NCI-H1092 treated with DMSO at 0.1 percent for 48 hours (cell line): ENCODE measurements around the gene POR.
"Not testable (repeated sequence)": the region's sequence is repeated elsewhere in the genome, so short reads cannot be mapped to it uniquely, and the experiment has no call there.

Source experiments
- DNase-seq: peaks from one replicate; lab custom pipeline; 2025; lab: John Stamatoyannopoulos, UW

The POR gene

DNA sequence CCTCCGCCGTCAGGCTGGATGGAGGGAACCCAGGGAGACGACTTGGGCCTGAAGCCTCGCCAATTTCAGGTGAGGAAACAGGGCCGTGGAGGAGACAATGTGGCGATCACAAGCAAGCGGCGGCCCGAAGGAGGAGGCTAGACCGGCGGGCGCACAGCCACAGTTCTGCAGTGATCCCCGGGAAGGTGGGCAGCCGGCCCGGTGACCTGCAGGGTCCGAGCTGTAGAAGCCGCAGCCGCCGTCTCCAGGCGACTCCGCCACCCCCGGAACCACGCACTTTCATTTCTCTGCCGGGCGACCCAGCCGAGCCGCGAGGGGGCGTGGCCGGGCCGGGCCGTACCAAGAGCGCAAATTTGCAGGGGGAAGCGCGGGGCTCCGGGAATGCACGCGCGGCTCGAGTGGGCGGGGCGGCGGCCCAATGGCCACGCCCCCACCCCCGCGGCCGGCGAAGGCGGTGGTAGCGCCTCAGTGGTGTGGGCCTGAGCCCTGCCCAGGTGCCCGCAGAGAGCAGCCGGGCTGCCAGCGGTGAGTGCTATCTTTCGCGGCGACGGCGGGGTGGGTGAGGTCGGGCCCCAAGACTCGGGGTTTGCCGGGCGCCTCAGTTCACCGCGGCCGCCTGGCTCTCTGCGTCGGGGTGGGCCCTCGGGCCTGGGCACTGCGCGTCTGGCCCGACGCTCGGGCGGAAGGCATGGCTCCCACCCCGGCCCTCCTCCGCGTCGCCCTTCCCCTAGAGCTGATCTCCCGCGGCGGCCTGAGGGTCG lies at the start of gene POR:
Gene POR (plus strand): TSS at position 501 of the 761 bp plus-strand sequence. CDS start 38,847 bp downstream, outside the sequence.
- DNase-seq = peak; percentile 96

DNA sequence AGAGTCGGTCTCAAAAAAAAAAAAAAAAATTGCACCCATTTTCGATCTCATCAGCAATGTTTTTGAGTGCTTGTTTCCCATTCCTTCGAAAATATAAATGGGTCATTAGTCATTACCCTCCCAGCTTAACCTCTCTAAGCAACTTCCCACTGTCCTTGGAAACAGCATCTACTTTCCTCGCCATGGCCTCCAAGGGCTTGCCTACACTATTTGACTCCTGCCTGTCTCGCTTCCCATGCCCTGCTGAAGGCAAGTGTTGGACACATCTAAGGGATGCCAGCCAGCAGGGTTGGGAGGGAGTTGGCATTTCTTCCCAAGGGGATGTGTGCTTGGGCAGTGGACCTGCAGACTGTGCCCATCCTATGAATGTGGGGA lies 48.9 kb upstream of the POR start:
- peak; percentile 63 for DNase-seq

DNA sequence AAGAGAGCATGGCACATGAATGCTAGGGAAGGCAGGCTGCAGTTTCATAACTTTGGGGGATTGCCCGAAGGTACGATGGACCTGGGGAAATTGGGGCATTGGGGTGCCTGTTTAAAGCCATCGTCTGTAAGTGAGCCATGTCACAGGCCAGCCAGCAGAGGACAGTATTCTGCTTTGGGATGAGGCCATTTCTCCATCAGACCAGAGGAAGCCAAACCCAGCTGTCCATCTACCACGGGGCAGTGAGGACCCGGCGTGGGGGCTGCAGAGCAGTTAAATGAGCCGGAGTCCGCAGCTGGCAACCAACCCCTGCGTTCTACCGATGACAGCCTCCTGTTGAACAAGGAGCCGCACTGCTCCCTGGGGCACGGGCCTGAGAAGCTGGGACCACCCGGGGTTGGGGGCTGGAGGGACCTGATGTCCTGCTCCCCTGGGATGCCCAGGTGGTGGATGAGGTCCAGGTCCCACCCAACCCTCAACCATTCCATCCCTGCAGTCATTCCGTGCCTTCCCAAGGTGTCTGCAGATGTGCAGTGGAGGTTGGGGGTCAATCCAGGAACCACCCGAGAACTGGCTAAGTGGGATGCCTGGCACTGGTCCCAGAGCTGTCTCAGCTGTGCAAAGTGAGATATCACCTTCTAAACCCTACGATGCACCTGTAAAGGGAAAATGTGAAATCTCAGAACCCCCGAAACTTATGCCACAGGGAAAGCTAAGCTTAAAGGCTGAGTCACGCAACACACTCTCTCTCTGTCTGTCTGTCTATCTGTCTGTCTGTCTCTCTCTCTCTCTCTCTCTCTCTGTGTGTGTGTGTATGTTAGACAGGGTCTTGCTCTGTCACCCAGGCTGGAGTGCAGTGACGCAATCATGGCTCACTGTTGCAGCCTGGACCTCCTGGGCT lies 48.2 kb upstream of the POR start:
- DNase-seq = peak; percentile 81

DNA sequence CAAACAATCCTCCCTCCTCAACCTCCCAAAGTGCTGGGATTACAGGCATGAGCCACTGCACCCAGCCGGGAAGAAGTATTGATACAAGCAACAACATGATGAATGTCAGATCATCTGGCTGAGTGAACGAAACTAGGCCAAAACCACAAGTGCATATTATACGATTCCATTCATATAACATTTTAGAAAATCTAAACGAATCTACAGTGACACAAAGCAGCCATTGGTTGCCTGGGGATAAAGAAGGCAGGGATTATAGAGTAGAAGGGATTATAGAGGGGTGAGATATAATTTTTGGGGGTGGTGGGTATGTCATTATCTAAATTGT lies 47.6 kb upstream of the POR start:
- DNase-seq = no peak

DNA sequence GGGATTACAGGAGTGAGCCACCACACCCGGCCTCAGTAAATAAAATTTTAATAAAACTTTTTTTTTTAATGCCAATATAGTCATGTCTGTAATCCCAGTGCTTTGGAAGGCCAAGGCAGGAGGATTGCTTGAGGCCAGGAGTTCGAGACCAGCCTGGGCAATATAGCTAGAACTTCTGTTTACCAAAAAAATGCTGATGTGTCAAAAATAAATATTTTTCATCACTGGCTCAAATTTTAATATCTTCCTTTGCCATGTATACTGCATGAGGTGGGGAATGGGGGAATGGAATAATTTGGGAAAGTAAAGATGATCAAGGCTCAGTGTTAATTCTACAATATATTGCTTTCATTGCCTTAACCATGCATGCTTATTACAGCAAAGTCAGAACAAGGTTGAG lies 46.8 kb upstream of the POR start:
- no peak for DNase-seq

DNA sequence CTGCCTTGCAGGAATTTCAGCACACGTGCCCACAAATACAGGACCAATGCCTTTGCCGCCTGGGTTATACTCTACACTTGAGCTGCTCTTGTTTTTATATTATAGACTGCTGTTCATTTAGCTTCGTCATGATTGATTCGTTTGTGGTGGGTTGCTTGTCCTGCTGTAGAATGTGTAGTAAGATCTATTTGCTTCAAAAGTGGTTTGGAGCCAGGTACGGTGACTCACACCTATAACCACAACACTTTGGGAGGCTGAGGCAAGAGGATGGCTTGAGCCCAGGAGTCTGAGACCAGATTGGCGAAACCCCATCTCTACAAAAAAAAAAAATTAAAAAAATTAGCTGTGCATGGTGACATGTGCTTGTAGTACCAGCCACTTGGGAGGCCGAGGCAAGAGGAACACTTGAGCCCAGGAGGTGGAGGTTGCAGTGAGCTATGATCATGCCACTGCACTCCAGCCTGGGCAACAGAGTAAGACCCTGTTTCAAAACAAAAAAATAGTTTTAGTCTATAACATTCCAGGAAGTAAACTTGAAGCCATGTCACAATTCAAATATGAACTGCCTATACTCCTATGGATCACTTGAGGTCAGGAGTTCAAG lies 45.1 kb upstream of the POR start:
- DNase-seq = no peak

DNA sequence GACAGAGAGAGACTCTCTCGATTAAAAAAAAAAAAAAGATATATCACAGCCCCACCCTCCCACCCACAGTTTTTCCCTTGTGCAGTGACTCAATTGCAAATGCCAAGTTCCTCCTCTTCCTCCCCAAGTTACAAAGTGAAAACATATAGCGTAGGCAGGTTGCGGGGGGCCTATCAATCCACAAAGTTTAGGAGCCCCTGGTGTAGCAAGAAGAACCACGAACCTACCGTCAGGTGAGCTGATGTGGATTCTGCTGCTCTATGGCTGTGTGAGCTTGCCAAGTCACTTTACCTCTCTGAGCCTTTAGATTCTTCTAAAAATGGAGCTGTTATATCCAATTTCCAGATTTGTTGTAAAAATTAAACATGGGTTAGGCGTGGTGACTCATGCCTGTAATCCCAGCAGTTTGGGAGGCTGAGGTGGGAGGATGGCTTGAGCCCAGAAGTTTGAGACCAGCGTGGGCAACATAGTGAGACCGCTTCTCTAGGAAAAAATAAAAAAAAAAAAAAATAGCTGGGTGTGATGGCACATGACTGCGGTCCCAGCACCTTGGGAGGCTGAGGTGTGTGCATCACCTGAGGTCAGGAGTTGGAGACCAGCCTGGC lies 44.3 kb upstream of the POR start:
- no peak for DNase-seq

DNA sequence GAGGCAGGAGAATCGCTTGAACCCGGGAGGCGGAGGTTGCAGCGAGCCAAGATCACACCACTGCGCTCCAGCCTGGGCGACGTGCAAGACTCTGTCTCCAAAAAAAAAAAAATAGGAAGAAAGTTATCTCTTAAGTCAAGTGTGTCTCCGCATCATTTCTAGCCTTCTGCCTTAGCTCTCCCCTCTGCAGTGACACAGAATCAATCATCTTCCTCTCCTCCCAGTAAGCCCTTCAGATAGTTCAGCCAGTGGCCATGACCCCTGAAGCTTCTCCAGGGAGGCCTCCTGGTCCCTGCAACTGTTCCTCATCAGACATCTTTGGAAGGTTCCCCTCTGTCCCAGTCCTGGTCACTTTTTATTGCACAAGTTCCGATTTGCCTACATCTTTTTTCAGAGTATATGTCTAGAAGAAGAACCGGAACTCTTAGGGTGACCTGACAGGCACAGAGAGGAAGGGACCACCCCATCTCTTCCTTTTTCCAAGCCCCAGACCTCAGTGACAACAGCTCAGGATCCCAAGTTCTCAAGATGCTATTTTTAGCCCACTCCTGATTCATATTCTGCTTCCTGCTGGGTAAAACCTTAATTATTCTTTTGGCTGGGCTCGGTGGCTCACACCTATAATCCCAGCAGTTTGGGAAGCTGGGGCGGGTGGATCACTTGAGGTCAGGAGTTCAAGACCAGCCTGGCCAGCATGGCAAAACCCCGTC lies 42.7 kb upstream of the POR start:
- no peak for DNase-seq

DNA sequence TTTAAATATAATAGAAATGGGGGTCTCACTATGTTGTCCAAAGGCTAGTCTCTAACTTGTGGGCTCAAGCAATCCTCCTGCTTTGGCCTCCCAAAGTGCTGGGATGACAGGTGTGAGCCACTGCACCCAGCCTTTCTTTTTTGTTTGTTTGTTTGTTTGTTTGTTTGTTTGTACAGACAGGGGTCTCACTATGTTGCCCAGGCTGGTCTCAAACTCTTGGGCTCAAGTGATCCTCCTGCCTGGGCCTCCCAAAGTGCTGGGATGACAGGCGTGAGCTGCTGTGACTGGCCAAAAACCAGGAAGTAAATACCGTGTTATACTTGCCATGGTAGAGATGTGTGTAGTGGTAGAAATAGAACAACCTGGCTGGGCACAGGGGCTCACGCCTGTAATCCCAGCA lies 40.8 kb upstream of the POR start:
- DNase-seq = not testable (repeated sequence)

DNA sequence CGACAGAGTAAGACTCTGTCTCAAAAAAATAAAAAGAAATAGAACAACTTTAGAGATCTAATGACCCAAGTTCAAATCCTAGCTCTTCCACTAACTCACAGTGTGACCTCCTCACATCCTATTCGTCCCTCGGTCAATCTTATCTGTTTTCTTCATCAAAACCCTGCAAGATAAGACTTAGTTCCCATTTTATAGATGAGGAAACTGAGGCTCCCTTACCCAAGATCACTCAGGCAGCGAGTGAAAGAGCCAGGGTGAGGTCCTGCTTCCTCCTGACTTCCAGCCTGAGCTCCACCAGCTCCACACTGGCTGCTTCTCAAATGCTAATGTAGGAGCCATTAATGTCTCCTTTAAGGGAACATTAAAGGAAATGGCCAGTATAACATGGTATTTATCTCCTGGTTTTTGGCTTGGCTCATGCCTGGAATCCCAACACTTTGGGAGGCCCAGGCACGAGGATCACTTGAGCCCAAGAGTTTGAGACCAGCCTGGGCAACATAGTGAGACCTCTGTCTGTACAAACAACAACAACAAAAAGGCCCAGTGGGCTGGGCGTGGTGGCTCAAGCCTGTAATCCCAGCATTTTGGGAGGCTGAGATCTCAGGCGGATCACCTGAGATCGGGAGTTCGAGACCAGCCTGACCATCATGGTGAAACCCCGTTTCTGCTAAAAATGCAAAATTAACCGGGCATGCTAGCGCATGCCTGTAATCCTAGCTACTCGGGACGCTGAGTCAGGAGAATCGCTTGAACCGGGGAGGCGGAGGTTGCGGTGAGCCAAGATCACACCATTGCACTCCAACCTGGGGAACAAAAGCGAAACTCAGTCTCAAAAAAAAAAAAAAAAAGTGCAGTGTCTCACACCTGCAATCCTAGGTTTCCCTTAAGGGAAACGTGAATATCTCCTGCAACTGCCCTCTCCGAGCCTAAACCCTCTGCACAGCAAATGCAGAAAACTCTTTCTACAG lies 39.6 kb upstream of the POR start:
- no peak for DNase-seq

DNA sequence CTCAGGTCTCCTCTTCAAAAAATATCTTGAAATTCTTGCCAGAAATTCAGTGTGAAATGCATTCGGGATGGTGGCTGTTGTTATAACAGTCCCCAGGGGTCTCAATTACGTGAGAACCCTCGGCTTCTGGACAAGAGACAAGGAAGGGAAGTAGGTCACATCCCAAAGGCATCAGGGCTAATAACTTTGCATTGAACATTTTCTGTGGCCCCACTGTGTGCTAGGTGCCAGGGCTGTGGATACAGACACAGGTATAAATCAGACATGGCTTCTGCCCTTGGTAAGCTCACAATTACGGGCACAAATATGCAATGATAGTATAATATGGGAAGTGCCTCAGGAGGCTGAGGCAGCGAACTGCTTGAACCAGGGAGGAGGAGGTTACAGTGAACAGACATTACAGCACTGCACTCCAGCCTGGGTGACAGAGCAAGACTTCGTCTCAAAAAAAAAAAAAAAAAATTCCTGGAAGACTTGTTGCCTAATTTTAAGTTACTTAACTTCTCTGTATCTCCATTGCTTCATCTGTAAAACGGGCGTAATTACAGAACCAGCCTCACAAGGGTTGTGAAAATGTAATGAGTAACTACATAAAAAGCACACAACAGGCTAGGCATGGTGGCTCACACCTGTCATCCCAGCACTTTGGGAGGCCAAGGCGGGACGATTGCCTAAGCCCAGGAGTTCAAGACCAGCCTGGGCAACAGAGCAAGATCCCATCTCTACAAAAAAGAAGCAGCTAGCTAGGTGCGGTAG lies 38.7 kb upstream of the POR start:
- DNase-seq = no peak

DNA sequence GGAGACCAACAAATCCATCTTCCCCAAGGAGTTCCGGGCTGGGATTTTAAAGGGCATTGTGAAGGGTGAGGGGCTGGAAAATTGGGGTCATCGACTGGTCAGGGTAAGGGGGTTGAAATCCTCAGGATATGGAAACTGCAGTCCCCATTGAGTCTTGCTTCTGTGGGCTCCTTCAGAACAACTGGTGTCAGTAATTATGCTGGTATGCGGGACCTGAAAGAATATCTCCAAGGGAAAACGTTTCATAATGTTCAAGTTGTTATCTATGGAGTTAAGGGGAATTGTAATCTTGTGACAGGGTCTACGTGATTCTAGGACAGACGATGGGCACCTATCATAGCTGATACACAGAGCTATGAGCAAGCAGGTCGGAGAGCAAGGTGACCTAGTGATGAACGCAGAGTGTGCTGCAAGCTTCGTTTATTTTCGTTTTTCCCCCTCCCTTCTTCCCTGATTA lies 36.6 kb upstream of the POR start:
- no peak for DNase-seq

DNA sequence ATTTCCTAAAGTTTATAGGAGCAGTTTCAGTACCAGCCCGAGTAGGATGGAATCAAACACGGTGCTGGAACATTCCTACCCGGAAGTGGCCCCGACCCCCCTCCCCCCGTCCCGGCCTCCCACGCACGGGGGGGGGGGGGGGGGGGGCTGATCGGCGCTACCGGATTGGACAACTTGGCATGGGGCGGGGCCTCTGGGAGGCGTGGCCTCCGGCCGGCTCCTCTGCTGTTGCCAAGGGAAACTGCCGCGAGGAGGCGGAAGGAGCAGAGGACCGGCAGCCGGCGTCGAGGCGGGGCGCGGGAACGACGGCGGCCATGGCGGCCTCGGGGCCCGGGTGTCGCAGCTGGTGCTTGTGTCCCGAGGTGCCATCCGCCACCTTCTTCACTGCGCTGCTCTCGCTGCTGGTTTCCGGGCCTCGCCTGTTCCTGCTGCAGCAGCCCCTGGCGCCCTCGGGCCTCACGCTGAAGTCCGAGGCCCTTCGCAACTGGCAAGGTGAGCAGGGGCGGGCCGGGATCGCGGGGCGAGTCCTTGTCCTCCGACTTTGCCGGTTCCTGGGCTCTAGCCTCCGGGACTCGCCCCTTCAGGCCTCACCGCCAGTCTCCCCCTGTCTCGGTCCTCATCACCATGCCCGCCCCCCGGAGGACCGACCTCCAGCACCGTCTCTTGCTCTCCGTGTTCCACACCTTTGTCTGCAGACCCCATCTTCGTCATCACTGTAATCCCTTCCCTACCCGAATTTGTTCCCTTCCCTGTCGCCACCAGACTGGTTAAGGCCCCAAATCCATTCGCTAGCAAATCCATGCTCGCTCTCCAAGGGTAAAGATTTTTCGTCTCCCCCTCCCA lies 36.0 kb upstream of the POR start, which contains the start of gene RHBDD2:
Gene RHBDD2 (plus strand): TSS at position 266 of the 843 bp plus-strand sequence. CDS start 49 bp downstream, at position 315.
- peak; percentile 94 for DNase-seq

DNA sequence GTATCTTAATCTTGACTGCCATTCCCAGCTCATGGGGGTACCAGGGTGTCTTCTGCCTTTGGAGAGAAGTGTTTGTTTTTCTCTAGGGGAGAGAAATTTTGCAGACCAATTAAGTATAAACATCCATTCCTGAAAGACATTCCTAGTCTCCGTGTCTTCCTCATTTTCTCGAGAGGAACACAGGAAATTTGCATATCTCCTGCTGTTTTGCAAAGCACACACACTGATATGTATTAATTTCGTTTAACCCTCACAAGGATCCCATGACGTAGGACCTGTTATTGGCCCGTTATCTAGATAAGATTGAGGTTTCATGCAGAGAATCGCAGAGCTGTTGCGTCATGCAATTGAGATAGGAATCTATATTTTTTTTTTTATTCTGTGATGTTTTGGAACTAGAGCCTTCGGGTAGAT lies 35.2 kb upstream of the POR start:
- no peak for DNase-seq

DNA sequence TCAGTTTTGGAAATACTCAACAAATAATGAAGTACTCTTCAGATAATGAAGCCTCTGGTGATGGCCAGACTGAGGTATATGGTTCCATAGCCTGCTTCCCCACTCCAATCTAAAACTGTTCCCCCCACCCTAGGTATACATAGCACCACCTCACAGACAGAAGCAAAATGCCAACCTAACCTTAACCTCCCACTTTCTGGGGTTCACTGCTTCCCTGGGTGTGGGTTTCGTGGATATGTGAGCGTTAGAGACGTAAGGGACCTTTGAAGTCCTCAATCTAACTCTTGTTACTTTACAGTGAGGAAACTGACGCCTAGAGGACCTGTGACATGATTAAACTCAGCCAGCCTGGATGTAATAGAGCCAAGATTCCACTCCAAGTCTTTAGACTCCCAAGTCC lies 34.7 kb upstream of the POR start:
- DNase-seq = no peak

DNA sequence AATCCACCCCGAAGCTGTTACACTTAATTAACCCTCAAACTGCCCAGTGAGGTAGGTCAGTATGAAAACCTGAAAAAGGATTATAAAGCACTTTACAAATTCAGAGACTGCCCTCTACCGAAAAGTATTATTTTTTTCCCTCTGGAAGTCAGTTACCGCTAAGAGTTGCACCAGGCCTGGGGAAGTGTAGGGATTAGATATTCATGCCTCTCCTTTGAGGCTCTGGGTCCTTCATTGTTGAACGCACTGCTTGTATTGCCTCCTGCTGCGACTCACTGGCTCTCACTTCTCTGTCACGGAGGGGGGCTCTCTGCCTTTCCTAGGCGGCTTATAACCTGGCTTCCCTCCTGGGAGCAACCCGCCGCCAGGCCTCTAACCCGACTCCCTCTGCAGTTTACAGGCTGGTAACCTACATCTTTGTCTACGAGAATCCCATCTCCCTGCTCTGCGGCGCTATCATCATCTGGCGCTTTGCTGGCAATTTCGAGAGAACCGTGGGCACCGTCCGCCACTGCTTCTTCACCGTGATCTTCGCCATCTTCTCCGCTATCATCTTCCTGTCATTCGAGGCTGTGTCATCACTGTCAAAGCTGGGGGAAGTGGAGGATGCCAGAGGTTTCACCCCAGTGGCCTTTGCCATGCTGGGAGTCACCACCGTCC lies 33.4 kb upstream of the POR start:
- DNase-seq = no peak

DNA sequence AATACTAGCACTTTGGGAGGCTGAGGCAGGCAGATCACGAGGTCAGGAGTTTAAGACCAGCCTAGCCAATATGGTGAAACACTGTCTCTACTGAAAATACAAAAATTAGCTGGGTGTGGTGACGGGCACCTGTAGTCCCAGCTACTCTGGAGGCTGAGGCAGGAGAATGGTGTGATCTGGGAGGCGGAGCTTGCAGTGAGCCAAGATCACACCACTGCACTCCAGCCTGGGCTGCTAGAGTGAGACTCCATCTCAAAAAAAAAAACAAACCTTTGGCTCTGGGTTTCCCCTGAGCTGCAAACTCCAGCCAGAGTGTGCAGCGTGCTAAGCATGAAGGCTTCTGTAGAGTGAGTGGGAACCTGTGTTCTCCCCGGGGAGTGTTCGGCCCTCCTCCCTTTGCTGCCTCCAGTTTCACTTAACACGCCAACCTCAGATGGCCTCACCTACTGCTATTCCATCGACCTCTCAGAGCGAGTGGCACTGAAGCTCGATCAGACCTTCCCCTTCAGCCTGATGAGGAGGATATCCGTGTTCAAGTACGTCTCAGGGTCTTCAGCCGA lies 31.6 kb upstream of the POR start:
- not testable (repeated sequence) for DNase-seq

DNA sequence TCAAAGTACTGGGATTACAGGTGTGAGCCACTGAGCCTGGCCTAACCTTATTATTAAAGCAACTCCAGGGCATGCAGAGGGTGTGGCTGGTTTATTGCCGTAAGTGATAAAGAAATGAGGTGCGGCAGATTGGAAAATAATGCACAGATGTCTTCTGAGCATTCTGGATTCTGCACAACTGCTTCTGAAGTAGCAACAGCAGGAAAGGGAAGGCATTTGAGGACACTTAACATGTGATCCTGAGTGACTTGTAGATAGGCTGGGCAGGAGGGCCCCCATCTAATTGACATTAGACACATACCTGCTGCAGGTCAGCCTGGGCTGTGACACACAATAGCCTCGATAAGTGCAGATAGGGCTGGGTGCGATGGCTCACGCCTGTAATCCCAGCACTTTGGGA lies 30.5 kb upstream of the POR start:
- no peak for DNase-seq
